ENCODE results near the gene NUDT22. TPM values are rescaled to one million over a fixed set of nuclear protein-coding genes. Genes with fewer than 3 reads are reported as not detected.
A peak's percentile ranks its signal among the peaks of the same experiment; 100 is the strongest.

NUDT22 gene
- total and polyA plus RNA-seq, 2 of the 8 experiments (the other 6 are each of a cell fraction or from before 2014, with no cell fraction given), result 43.4 to 69.0 TPM

- TF ChIP-seq RXRA (IDR thresholded peaks at IDR 0.05; ENCODE audit: insufficient read depth, low read depth, low read length), result no peak
- TF ChIP-seq HDAC2 (IDR thresholded peaks at IDR 0.05; ENCODE audit: borderline replicate concordance in 1 of 2, low read depth in 2 of 2, low read length in 2 of 2), result no peak
- no peak for TF ChIP-seq NANOG (IDR thresholded peaks at IDR 0.05; ENCODE audit: insufficient read depth, low read depth, low read length, poor library complexity, severe bottlenecking)
- peak; percentile 50 for TF ChIP-seq SAP30 (IDR thresholded peaks at IDR 0.05; ENCODE audit: insufficient read depth, insufficient replicate concordance, low read length)
- TF ChIP-seq EP300 (IDR thresholded peaks at IDR 0.05; ENCODE audit: borderline replicate concordance in 1 of 2, low read depth in 2 of 2, low read length in 2 of 2), result no peak
- TF ChIP-seq GTF2F1 (IDR thresholded peaks at IDR 0.05; ENCODE audit: borderline replicate concordance, low read depth, low read length), result no peak
- no peak for TF ChIP-seq SRF (IDR thresholded peaks at IDR 0.05; ENCODE audit: low read depth, low read length)
- TF ChIP-seq CBX8 (IDR thresholded peaks at IDR 0.05; ENCODE audit: borderline replicate concordance, low read depth, low read length), result no peak
- no peak; the same call in 1 of the 2 replicates for TF ChIP-seq KDM5A (IDR thresholded peaks at IDR 0.05; ENCODE audit: low read length)
- peak; percentile 91 for TF ChIP-seq GABPA (IDR thresholded peaks at IDR 0.05; ENCODE audit: borderline replicate concordance, insufficient read depth, low read length)
- TF ChIP-seq CHD1 (IDR thresholded peaks at IDR 0.05; ENCODE audit: low read depth, low read length), result no peak
- TF ChIP-seq ZNF274 (IDR thresholded peaks at IDR 0.05; ENCODE audit: borderline replicate concordance, extremely low read depth, low read length), result no peak
- peak; percentile 41 for TF ChIP-seq ASH2L (IDR thresholded peaks at IDR 0.05; ENCODE audit: low read length)
- TF ChIP-seq TAF1 (IDR thresholded peaks at IDR 0.05; ENCODE audit: low read depth, low read length), result peak; percentile 90
- TF ChIP-seq TCF12 (IDR thresholded peaks at IDR 0.05; ENCODE audit: low read depth, low read length), result no peak
- TF ChIP-seq CREB1 (IDR thresholded peaks at IDR 0.05), result peak; percentile 93
- TF ChIP-seq SUZ12 (IDR thresholded peaks at IDR 0.05; ENCODE audit: low read length), result no peak
- TF ChIP-seq, protein P1, sequence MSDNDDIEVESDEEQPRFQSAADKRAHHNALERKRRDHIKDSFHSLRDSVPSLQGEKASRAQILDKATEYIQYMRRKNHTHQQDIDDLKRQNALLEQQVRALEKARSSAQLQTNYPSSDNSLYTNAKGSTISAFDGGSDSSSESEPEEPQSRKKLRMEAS (IDR thresholded peaks at IDR 0.05), result peak; percentile 64
- TF ChIP-seq NRF1 (IDR thresholded peaks at IDR 0.05; ENCODE audit: low read depth, low read length), result peak; percentile 71
- no peak for TF ChIP-seq SP1 (IDR thresholded peaks at IDR 0.05; ENCODE audit: low read depth, low read length)
- TF ChIP-seq, protein P2, sequence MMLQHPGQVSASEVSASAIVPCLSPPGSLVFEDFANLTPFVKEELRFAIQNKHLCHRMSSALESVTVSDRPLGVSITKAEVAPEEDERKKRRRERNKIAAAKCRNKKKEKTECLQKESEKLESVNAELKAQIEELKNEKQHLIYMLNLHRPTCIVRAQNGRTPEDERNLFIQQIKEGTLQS (IDR thresholded peaks at IDR 0.05; ENCODE audit: insufficient read depth, low read depth, low read length), result no peak
- no peak for TF ChIP-seq FOSL1 (IDR thresholded peaks at IDR 0.05; ENCODE audit: insufficient read depth, low read depth, low read length)
- TF ChIP-seq YY1 (IDR thresholded peaks at IDR 0.05; ENCODE audit: low read depth, low read length), result no peak
Measured at GRCh38 chr11:64240435-64241240, 14.6 kb downstream of the NUDT22 start, which contains the start of gene FKBP2 (continued).

All from H1 (cell line).